GM12892 (cell line): ENCODE data around the gene RASGRP3.

ENCODE experiments used
- DNase-seq: peaks from one replicate; pipeline ENCODE4 v3.0.0; 2011; ENCODE audit not compliant: insufficient read length
- FAIRE-seq: peaks from 2 replicates; lab custom pipeline; 2011; peaks lifted over from hg19 to GRCh38; lab: Jason Lieb, UNC
- POLR2A ChIP-seq: IDR thresholded peaks from 2 replicates; pipeline ENCODE4 v1.6.1; 2011; ENCODE audit warnings: low read depth, low read length, control low read depth
- POLR2AphosphoS5 ChIP-seq: IDR thresholded peaks from 2 replicates; pipeline ENCODE4 v1.6.1; 2011; ENCODE audit warnings: low read depth, low read length, control low read depth
- TAF1 ChIP-seq: IDR thresholded peaks from 2 replicates; pipeline ENCODE4 v1.6.1; 2011; ENCODE audit warnings: low read depth, mild to moderate bottlenecking, control low read depth, low read length, borderline replicate concordance

RASGRP3 gene

GRCh38 chr2:33467413-33467812 lies 9.0 kb upstream of the RASGRP3 start:
- FAIRE-seq = no peak
- no peak for DNase-seq
- TF ChIP-seq POLR2AphosphoS5 = no peak
- TF ChIP-seq TAF1 = no peak
- TF ChIP-seq POLR2A = no peak

- TF ChIP-seq TAF1 (no peak), POLR2AphosphoS5 (no peak), POLR2A (no peak)
- FAIRE-seq (no peak), DNase-seq (no peak)
Measured at GRCh38 chr2:33469238-33469637, 7.2 kb upstream of the RASGRP3 start.

DNA sequence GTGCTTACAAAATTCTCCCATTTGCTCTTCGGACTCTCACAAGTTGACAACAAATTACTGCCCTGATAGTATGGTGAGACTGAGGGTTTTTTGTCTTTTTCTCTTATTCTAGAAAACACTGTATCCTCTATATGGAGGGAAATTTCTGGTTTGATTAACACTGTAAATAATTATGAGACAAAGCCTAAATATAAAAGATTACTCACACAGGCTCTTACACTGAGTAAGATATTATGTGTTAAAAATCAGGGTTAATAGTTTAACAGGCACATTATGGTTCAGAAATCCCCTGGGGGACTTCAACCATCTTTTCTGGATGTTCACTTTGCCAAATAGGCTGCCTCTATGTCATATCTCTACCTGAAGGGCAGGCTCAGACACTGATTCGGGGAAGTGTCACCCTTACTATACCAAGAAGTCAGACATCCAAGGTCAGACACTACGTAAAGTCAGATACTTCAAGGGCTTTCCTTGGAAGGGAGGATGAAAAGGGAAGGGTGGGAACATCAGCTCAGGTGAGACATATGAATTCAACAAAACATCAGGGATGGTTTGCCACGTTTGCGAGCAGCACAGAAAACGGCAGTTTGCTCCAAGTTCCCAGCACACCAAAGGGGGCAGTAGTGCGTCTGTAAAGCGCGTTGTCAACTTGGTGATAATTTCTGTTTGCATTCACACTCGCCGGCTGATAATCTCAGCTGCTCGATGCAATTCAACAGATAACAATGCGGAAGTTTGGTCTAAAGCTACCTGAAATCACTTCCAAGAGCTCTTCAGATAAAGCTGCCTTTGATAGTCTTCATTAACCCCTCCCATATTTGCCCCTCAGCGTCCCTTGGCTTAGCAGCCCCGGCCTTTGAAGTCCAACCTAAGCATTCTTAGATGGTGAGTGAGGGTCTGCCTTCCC lies 972 bp upstream of the RASGRP3 start:
- DNase-seq (peak; percentile 39), FAIRE-seq (no peak)
- TF ChIP-seq POLR2A (peak; percentile 31; the same call in 1 of the 2 replicates), TAF1 (no peak), POLR2AphosphoS5 (0 out of 2 replicates have a peak, but pooled peaks have one; percentile 14)

- FAIRE-seq = no peak
Measured at GRCh38 chr2:33476793-33477190, 343 bp downstream of the RASGRP3 start.

DNA sequence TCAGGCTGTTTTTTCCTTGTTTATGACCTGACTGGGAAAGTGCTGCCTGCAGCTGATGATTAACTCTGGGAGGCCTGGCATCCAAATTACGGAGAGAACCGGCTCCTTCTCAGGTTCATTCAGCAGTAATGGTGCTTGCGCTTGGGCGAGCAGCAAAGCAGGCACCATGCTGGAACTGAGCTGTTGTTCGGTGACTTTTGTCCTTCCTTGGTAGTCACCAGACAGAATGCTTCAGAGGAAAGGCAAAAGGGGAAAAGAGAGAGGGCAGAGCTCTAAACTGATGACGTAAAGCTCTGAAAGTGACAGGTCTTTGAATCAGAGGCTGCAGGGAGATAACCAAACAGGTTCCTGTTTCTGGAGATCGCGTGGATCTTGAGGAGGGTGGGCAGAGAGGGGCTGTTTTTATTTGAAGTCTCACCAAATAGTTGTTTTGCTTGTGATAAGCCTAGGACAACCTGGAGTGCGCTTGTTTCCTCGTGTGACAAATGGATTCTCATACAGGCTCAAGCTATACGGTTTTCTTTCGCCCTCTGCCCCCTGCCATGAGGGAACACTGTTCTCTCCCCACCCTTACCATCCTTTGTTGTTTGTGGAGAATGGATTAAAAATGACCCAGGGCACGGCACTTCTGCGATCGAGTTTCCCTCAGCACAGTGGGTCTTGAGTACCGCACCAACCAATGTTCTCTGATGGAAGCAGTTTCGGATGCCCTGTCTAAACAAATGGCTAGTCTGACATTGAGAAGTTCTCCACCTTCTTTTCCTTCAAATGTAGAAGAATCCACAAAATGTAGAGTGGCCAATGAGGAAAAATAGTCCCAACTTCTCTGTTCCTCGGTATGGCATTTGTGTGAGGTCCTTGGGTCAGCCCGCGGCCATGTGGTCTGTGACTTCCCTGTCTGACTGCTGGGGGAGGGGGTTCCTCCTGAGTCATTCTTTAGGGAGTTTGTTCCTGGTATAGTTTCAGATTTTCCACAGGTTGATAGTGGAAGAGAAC lies 1.3 kb downstream of the RASGRP3 start:
- DNase-seq = no peak
- peak; percentile 89 for FAIRE-seq

More at GRCh38 chr2:33476793-33477190, 343 bp downstream of the RASGRP3 start:
- no peak for DNase-seq
- TF ChIP-seq POLR2AphosphoS5 (no peak), TAF1 (no peak), POLR2A (no peak)

DNA sequence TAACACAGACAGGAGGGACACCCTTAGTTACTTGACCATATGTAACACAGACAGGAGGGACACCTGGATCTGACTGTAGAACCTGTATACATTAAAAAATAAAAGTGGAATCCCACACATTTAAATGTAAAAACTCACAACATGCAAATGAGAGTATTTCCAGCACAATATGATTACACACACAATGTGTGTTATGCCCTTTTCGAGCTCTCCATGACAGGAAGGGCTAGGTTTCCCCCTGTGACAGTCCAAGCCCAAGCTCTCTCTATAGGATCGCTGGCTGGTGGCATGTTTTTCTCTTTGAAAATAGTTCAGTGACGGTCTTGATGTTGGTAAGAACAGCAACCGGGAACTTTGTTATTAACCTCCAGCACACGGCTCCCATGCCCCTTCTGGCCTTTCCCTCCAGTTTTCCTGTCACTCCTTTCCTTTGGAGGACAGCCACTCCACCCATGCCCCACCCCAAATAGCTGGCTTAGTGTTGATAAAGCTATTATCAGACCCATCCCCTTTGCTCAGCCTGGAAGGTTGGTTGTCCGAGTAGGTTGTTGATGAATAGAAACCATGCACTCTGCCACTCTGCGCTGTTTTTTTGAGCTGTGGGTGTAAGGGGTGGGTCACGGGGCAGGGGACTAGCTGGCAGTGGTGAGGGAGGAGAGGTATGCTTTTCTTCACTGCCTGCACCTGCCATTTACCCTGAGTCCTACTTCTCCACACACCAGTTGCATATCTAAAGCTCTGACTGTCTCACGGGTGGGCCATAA lies 2.7 kb downstream of the RASGRP3 start:
- DNase-seq (no peak), FAIRE-seq (peak; percentile 82)
- TF ChIP-seq POLR2A = peak; percentile 61
- no peak for TF ChIP-seq TAF1
- peak; percentile 52 for TF ChIP-seq POLR2AphosphoS5

More for the DNA sequence above, 1.3 kb downstream of the RASGRP3 start:
- peak; percentile 77 for TF ChIP-seq TAF1
- TF ChIP-seq POLR2AphosphoS5 = peak; percentile 97
- peak; percentile 93 for TF ChIP-seq POLR2A

GRCh38 chr2:33482518-33482917 lies 6.1 kb downstream of the RASGRP3 start:
- TF ChIP-seq POLR2A (no peak), TAF1 (no peak)
- peak; percentile 92 for FAIRE-seq
- no peak for DNase-seq

DNA sequence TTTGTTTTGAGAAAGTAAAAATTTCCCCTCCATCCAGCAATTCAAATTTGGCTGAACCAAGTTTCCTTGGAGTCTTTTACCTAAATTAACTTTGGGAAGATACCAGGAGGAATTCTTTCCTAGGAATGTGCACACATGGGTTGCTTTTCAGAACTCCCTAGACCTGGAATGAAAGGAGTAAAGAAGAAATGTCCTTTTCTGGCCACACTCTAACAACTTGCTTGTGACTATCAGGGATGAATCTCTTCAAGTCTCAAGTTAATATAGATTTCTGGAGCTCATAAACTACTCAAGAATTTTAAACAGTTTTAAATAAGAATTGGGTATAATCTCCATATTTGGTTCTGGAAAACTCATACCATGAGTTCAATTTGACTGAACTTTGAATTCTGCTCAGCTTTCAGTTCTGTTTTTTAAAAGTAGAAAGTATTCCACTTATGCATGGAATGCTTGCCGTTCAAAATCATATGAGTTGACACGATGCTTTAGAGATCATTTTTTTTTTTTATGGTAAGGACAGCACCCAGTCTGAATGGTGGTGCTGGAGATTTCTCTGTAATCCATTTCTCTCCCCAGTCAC lies 7.7 kb downstream of the RASGRP3 start:
- FAIRE-seq (peak; percentile 85), DNase-seq (no peak)
- 0 out of 2 replicates have a peak, but pooled peaks have one; percentile 10 for TF ChIP-seq POLR2A
- no peak for TF ChIP-seq TAF1

GRCh38 chr2:33485051-33485450 lies 8.6 kb downstream of the RASGRP3 start:
- TF ChIP-seq POLR2AphosphoS5 (no peak), POLR2A (no peak), TAF1 (no peak)
- no peak for DNase-seq
- peak; percentile 70 for FAIRE-seq

DNA sequence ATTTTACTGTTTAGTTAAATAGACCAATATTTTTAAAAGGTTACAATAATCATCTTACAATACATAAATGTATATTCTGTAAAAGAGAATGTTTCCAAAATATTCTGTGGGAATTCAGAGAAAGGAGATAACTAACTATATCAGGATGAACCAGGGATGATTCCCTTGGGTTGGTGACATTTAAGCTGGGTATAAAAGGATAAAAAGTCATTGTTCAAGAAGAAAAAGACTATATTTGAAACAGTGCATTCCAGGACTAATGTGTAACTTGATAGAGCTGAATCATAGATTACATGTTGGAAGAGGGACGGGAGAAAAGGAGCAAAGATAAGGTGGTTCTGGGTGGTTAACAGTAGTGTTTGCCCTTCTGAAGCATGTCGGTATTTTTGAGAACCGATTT lies 10.1 kb downstream of the RASGRP3 start:
- TF ChIP-seq TAF1 = no peak
- no peak for TF ChIP-seq POLR2A
- no peak for TF ChIP-seq POLR2AphosphoS5
- no peak for DNase-seq
- FAIRE-seq = peak; percentile 56

DNA sequence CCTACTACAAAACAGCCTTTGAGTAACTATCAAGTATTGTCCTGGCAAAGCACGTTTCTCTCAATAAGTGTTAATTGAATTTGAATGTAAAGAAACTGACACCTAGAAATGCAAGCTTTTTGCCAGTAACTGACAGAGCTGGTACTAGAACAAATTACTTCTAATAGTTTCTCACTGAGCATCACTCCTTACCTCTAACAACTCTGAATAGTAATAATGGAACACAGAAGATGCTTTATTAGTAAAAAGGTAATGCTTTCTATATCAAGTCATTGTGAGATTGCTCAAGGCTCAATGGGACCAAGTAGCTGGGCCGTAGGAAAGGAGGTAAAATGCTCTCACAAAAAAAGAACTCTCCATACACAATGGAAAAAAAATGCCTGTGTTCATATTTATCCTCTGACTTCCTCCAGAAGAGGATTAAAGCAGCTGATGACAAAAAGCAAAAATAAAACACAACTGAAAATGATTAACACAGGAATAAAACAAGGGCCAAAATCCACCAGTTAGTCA lies 11.8 kb downstream of the RASGRP3 start:
- FAIRE-seq (no peak), DNase-seq (no peak)
- TF ChIP-seq POLR2AphosphoS5 = no peak
- TF ChIP-seq TAF1 = no peak
- no peak for TF ChIP-seq POLR2A
